IPS-NIHi11 (cell line): ENCODE results near the gene HMHB1.

Experiments
- DNase-seq: peaks from one replicate; pipeline ENCODE4 v3.0.0; 2012; ENCODE audit warnings: mixed read lengths, low spot score

Gene HMHB1

DNA sequence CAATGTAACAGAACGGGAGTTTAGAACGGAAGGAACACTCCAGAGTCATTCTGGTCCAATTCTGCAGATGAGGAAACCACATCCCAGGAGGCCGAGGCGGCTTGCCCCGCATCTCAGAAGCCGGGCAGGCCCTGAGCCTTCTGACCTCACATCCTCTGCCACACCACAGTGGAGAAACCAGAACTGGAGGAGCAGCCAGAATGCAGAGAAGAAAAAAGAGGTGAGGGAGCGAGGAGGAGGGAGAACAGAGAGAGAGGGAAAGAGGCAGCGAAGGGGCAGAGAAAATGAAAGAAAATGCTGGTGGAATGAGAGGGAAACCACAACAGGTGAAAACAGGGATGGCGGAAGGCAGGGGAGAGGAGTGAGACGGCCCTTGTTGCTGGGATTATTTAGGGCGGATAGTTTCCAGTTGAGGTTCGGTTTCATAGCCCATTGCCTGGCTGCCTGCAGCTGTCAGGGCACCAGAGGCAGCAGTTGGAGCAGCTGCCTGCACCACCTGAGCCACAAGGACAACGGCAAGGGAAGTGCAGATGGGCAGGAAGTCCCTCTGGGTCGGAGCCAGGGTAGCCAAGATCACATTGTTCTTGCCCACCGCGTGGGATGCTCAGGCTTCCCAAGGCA, at the start of gene HMHB1:
HMHB1 (plus strand) TSS at position 77 of the 621 bp plus-strand sequence.
- DNase-seq, result no peak

- no peak for DNase-seq
Observed at GRCh38 chr5:143762636-143763220, 49.2 kb upstream of the HMHB1 start.

DNA sequence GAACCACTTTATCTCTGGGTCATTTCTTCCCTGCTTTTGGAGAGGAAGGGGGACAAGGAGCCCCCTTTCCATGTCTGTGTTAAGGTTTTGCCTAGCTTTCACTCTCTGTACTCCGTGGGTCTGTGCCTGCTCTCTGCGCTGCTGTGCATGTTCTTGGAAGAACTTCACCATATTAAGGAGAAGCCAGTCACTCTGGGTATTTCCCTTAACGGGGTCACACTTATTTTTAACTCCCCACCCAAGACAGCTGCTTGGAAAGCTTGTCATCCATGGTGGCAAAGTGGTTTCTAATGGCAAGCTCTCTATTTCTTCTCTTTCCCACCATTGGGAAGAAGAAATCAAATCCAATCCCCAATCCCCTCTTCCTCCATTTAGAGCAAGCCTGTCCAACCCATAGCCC, 44.8 kb upstream of the HMHB1 start:
- DNase-seq, result no peak

DNA sequence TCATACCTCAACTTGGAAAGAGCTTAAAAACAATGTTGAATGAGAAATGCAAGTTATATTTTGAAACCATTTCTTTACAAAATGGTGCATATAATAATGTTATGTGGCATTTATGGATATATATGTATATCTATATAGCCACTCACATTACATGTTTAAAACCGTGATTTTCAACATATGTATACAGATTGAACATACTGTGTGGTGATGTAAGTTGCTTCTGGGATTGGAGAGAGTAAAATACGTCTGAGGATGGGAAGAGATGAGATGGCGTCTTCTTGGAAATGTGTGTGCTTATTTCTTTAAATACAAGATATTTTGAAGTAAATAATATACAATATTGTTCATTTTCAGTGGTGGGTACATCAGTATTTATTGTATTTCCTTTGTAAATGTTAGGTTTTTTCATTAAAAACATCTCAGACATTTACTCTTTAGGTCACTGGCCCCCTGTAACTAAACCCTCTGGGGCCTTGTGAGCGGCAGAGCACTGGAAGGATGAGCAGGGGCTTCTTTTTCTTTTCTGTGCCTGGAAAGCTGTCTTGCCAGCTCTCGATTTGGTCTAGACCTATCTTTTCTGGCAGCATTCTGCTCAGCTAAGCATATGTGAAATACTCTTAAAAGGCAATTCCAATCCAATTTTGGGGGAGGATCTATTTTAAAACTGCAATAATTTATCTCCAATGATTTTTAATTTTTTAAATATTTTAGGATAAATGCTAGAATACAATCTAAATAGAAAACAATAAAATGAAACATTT, 42.8 kb upstream of the HMHB1 start:
- DNase-seq, result no peak

- DNase-seq, result no peak
Observed at GRCh38 chr5:143770450-143770849, 41.5 kb upstream of the HMHB1 start.

GRCh38 chr5:143771189-143771588, 40.8 kb upstream of the HMHB1 start:
- DNase-seq, result no peak

DNA sequence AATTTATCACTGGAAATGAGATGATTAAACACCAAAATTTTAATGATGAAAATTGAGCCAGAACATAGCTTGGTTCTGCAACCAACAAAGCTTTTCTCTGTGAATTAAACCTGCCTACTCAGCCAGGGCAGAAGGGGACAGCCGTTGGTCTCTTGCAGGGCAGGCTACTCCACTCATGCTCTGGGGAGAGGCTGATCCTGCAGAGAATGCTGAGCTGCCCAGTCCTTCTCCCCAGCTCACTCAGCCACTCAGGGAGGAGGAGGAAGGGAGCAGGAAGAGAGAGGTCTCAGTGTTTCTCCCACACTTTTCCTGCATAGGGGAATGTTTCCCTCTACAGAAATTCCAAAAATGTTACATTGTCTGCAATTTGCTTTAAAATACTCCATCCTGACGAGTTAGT, 40.4 kb upstream of the HMHB1 start:
- no peak for DNase-seq

DNA sequence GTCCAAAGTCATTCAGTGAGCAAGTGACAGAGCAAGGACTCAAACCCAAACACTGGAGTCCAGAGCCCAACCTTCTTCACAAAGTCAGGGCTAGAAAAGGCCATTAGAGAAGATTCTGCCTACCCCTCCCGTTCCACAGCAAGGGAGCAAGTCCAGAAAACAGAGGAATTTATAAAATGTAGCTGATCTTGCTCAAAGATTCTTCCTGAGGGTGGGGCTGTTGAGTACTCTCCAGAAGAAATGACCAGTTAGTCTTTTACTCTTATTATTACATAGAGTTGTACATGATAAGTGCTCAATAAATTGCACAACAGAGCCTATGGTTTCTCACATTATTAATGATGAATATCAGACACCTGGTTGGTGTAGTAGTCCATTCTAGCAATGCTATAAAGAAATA, 39.3 kb upstream of the HMHB1 start:
- no peak for DNase-seq

GRCh38 chr5:143775258-143775657, 36.7 kb upstream of the HMHB1 start:
- no peak for DNase-seq

DNA sequence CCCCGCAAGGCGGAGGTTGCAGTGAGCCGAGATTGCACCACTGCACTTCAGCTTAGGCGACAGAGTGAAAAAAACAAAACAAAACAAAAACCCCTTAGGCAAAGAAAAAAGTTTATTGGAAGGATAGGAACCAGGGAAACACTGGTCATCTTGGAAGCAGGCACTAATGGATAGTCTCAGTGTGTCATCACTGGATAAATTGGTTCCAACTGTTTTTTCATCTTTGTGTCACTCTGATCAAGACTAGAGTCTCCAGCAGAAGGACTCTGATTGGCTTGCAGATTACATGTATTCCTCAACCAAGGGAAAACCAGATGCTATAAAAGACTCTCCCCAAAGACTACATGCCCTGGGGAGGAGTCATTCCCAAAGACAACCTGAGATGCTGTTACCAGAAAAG, 35.0 kb upstream of the HMHB1 start:
- DNase-seq, result no peak

- DNase-seq, result no peak
Observed at GRCh38 chr5:143779506-143779905, 32.5 kb upstream of the HMHB1 start.

- DNase-seq, result no peak
Observed at GRCh38 chr5:143781993-143782520, 29.9 kb upstream of the HMHB1 start.

GRCh38 chr5:143782588-143783386, 29.2 kb upstream of the HMHB1 start:
- DNase-seq, result peak; percentile 47

- no peak for DNase-seq
Observed at GRCh38 chr5:143788401-143788800, 23.6 kb upstream of the HMHB1 start.

DNA sequence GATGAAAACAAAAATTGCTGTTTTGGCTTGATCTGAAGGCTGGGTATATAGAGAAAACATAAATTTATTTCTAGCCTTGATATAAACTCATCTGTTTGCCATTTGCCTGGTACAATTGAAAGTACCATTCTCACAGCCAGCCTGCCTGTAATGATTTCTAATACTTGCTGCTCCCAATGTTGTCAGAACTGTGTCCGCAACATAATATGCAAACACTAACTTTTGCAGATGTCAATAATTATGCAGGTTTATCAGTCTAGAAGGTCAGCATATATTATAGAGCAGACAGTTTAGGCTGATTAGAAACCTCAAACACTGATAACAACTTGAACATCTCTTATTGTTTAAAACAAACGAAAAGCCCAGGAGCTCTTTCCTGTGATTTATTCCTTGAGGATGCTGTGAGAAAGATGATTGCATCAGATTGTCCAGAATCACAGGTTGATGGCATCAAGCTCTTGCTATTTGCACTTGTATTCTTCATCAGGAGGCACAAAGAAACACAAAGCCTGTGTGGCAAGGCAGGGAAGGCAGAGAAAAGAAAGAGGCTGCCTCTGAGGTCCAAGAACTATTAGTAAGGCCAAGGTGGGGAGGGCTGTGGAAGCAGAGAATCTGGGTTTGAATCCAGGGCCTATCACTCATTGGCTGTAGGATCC, 21.4 kb upstream of the HMHB1 start:
- no peak for DNase-seq

DNA sequence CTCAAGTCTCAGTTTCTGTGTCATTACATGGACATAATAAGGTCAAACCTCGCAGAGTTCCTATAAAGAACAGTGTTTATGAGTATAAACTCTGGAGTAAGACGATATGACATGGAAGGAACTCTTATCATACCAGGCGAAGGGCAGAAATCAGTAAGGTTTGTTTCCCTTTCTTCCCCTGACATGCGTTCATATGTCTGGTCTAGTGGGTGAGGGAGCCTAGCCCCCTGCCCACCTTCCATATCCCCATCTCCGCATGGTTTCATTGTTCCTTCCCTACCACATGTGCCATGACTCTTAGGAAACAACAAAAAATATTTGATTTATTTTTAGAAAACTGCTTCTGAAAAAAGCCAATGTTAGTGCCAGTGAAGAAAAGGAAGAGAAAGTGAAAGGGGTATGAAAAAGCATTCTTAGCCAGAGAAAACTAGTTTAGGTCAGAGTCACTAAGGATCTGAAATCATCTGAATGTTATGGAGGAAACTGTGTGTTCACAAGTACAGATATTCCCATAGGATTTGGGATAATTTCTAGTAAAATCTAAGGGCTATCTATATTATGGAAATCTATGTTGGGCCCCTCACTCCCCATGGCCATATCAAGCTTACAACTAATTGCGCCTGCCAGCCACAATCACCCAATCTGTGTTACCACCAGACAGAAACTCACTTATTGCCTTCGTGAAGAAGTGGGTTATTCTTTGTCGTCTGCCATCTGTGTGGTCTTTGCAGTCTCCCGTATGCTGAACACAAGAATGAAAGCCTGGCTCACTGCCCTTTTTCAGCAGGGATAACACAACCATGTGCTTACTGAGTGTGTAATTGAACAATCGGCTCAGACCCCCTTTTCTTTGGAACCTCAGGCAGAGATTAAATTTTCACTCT, 19.9 kb upstream of the HMHB1 start:
- DNase-seq, result no peak

DNA sequence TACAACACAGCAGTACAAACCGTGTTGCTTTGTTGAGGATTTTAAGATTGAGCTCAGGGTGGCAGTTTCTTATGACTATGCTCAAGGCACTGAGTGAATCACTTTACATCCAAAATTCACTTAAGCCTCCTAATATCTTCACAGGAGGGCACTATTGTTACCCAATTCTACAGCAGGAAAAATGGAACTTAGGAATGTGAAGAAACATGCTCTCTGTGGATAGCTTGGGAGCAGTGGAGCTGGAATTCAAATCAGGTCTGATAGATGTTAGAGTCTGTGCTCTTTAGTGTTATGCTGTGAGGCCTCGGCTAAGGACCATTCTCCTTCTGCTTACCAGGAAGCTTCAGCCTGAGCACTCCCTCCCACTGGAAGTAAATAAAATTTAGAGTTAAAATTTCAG, 18.7 kb upstream of the HMHB1 start:
- no peak for DNase-seq

DNA sequence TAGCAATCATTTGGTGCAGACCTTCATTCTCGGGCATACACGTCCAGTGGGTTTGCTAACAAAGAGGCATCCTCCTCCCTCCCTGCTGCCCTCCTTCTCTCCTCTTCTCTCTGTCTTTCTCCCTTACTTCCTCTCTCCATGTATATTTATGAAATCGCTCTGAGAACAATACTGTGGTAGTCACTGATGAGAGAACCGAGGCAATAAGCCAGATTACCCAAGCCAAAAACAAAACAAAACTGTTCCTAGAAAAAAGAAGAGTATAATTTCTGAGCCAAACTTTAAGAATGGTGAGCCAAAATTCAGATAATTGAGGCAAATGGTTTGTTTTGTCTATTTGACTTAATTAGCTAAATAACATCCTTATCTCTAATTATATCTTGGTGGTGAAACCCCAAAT, 15.8 kb upstream of the HMHB1 start:
- no peak for DNase-seq

- DNase-seq, result no peak
Observed at GRCh38 chr5:143796753-143797152, 15.2 kb upstream of the HMHB1 start.

GRCh38 chr5:143800715-143801114, 11.2 kb upstream of the HMHB1 start:
- DNase-seq, result no peak
